GDM1 (cell line): Measurements from ENCODE around the gene LAMC3.

ENCODE experiments used
- DNase-seq: peaks from one replicate; lab custom pipeline; 2025; lab: John Stamatoyannopoulos, UW

LAMC3 gene

DNA sequence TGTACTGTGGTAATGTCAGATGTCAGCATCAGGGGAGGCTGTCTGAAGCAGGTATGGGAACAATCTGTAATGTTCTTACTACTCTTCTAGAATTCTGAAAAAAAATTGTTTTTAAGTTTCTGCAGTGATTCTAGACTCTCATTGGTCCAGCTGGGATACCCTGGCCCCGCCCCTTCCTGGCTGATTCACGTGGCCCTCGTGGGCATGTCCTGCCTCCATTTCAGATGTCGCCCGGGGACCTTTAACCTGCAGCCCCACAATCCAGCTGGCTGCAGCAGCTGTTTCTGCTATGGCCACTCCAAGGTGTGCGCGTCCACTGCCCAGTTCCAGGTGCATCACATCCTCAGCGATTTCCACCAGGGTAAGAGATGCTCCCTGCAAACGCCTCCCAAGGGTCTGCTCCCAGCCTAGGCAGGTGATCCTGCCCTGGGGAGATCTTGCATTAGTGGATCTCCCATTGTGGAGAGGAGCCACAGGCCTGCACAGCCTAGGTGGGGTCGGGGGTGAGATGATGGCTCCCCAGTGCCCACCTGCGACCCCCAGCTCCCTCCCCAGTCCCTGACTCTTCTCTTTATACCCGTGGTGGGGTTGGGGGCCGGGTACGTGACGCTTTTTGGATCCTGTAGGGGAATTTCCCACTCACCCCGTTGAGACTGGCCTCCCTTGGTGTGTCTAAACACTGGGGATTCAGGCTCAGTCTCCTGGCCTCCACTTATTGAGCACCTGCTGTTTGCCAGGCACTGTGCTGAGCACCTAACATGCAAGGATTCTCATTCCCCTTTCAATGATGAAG is 36.5 kb downstream of the LAMC3 start:
- DNase-seq: no peak

DNA sequence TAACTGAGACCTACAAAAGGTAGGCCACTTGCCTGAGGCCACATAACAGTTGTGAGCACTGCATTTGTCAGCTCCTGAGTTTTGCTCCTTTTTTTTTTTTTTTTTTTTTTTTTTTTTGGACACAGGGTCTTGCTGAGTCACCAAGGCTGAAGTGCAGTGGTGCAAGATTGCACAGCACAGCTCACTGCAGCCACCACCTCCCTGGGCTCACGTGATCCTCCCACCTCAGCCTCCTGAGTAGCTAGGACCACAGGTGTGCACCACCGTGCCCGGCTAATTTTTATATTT is 37.1 kb downstream of the LAMC3 start:
- no peak for DNase-seq

DNA sequence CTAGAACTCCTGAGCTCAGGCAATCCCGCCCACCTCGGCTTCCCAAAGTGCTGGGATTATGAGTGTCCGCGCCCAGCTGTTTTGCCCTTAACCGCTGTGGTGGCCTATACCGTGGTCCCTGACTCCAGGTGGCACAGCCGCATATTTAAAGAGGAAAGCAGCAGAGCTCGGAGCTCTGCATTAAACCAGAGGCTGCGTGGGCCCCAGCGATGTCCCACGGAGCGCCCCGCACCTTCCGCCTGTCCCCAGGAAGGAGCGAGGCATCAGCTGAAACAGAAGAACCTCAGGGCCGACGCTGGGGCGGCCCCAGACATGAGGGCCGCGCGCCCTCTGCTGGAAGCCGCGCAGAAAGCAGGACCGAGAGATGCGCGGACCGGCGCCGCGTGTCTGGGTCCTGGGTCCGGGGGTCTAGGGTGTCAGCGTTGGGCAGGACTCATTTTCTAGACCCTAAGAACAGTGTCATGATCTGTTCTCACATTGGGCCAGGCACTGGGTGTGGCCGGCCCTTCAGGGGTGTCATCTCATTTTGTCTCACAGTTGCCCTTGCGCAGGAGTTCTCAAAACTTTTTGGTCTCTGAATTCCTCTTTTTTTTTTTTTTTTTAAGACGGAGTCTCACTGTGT is 37.7 kb downstream of the LAMC3 start:
- peak; percentile 56 for DNase-seq

DNA sequence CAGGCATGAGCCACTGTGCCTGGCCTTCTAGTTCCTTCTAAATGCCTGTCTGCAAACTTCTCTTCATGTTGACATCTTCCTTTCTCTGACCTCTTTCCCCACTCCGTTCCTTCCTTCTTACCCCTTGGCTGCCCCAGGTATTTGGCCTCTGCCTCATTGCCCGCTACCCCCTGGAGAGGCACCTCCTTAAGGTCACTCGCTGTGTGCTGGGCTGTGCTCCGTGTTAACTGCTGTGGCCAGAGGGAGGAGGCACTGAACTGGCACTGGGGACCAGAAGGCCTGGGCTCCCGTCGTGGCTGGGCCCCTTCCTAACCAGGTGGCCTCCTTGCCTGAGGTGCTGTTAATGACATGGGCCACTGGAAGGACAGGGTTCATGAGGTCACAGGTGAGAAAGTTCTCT is 39.4 kb downstream of the LAMC3 start:
- DNase-seq: no peak

DNA sequence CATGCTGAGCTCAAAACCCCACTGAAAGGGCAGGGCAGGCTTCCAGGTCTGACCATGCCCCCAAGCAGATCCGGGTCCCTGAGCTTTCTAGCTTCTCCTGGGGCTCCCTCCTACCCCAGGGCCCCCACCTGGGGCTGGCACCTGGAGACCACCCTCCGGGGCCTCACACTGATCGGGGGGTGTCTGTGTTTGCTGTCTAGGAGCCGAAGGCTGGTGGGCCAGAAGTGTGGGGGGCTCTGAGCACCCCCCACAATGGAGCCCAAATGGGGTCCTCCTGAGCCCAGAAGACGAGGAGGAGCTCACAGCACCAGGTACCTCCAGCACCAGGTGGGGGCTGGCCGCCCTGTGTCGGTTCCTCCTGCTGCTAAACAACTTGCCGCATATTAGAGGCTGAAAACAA is 39.8 kb downstream of the LAMC3 start:
- DNase-seq: no peak

DNA sequence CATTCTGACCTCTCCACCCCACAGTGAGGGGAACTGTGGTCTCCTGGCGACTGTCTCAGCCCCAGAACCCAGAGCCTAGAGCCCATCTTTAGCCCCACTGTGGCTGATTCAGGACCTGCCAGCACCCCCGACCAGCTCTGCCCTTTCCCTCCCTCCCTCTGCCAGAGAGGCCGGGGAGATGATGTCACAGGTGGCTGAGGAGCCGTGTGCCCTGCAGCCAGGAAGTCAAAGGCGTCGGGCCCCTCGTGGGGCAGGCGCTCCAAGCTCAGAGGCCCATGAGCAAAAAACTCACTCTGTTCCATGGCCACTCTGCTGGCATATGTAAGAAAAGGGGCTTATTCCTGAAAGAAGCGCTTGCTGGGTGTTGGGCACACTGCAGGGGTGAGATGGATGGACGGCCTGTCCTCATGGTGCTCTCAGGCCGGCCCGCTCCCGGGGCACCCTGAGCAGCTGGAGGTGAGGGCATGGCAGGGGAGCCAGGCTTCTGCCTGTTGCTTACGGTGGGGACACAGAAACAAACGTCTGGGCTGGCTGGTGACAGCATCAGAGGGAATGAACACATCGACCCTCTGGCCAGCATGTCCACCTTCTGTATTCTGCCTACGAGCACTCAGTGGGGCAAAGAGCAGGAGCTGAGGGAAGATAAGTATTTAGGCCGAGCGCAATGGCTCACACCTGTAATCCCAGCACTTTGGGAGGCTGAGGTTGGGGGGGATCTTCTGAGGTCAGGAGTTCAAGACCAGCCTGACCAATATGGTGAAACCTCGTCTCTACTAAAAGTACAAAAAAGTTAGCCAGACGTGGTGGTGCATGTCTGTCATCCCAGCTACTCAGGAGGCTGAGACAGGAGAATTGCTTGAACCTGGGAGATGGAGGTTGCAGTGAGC is 41.1 kb downstream of the LAMC3 start:
- DNase-seq: no peak

DNA sequence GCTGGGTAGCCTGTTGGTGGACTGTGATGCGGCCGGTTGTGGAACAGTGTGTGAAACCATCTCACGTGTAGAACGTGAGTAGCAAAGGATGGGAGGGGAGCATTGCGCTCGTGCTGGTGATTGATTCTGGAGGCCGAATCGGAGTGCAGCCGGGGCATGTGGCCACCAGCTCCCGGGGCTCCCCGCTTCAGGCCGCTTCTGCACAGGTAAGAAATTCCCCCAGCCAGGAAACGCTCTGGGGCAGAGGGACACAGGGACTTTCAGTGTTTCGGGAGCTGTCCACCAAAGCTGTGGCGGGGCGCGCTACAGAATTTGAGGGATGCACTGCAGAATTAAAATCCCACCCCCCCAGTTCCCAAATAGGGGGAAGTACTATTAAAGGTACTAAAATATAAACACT is 41.9 kb downstream of the LAMC3 start:
- DNase-seq: no peak

DNA sequence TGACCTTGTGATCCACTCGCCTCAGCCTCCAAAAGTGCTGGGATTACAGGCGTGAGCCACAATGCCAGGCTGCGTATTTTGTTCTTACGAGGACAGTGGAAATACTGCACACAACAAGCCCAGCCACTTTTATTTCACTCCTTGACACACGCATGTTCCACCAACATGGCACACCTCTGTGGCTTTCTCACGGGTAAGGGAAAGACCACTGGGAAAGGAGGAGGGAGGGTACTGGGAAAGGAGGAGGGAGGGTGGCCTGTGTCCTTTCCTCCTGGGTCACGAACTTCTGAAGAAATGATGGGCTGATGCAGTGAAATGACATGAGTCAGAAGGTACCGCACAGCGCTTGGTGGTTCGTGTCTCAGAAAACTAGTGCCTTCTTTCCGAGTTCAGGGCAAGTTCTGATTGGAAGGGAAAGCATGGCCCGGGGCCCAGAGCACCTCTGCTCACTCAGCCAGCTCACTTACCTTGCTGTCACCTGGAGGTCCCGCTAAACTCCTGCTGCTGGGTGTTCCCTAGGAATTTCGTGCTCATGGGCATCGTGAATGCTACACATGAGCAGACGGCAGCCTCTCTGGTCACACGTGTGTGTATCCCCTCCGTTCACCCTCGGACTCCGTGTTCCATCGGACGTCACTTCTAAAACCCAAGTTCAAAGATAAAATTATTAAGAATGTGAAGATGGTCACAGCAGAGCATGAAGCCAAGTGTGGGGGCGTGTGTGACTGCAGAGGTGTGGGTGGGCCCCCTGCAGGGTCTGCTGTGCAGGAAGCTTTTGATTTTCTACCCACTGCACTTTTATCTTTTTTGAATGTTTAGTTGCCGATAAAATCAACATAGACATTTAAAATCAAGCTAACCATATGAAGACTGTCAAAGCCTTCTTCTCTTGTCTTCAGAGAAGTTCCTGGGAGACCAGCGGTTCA is 42.9 kb downstream of the LAMC3 start:
- DNase-seq: no peak

DNA sequence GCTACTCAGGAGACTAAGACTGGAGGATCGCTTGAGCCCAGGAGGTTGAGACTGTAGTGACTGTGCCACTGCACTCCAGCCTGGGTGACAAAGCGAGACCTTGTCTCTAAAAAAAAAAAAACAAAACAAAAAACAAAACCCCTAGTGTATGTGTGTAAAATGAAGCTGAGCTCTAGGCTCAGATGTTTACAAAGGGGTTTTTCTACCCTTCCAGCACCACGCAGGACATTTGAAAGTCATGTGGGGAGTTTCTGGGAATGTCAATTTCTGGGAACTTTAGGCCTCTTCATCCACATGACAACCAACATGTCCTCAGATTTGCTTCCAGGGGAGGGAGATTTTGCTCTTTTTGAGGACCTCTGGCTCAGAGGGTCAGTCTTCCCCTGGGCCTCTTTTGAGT is 44.9 kb downstream of the LAMC3 start:
- DNase-seq: no peak

DNA sequence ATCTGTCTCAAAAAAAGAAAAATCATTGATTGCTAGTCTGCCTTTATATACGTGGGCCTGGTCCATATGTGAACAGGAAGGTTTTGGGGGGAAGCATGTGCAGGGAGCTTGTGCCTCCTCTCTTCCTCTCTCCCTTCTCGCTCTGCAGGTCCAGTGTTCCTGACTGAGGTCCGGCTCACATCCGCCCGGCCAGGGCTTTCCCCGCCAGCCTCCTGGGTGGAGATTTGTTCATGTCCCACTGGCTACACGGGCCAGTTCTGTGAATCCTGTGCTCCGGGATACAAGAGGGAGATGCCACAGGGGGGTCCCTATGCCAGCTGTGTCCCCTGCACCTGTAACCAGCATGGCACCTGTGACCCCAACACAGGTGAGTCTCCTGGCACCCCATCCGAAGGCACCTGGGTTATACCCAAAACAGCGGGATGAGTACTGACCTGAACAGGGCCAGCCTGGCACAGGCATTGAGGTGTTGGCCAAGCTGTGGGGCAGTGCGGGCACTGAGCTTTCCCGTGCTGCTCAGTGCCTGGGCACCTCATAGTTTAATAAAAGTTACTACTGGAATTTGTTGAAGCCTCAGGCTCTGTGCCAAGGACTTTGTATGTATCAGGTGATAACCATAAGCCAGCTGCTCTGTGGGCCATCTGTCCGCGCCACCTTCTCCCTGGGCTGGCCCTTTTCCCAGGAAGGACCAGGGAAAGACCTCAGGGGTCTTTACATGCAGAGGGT is 48.0 kb downstream of the LAMC3 start:
- no peak for DNase-seq

DNA sequence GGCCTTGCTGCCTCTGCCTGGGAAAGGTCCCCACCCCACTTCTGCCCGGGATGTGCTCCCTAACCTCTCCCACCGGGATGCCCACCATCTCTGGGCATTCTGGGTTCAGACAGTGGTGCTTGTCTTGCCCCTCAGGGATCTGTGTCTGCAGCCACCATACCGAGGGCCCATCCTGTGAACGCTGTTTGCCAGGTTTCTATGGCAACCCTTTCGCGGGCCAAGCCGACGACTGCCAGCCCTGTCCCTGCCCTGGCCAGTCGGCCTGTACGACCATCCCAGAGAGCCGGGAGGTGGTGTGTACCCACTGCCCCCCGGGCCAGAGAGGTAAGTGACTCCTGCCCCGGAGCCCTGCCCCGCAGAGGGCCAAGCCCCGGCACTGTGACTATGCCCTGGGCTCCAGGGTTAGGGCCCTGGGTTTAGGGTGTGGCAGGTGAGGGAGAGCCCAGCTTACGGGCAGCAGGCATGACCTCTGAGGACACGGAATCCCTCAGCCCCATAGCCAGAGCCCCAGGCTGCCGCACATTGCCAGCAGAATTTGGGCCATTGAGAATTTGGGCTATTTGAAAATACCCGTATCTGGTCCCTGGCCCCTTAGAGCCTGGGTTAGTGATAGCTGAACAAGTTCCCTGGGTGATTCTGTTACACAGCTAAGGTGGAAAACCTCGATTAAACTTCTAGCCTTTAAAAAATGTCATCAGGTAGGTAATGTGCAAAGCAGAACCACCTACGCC is 52.1 kb downstream of the LAMC3 start:
- no peak for DNase-seq

DNA sequence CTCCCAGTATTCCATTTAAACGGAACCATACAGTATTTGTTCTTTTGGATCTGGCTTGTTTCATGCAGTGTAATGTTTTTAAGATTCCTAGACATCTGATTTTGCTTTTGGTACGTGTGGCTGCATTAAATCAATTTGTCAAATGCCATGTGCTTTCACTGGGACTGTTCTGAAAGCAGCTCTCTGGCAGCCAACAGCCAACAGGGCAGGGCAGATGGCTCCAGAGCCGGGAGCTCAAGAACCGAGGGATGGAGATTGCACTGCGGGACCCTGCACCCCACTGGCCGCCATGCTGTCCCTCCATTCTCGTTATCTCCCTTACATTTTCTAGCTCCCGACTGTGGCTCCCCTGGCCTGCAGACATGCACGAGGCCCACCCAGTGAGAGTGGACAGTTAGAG is 54.0 kb downstream of the LAMC3 start:
- no peak for DNase-seq

DNA sequence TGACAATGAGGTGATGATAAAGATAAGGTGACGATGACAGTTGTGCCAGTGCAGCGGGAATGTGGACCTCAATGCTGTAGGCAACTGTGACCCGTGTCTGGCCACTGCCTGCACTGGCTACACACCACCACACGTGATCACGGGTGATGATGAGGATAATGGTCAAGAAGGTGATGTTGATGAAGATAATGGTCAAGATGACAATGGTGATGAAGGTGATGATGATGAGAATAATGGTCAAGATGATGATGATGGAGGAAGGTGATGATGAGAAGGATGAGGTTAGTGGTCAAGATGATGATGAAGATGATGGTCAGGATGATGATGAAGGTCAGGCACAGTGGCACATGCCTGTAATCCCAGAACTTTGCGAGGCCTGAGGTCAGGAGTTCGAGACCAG is 56.6 kb downstream of the LAMC3 start:
- DNase-seq: no peak

DNA sequence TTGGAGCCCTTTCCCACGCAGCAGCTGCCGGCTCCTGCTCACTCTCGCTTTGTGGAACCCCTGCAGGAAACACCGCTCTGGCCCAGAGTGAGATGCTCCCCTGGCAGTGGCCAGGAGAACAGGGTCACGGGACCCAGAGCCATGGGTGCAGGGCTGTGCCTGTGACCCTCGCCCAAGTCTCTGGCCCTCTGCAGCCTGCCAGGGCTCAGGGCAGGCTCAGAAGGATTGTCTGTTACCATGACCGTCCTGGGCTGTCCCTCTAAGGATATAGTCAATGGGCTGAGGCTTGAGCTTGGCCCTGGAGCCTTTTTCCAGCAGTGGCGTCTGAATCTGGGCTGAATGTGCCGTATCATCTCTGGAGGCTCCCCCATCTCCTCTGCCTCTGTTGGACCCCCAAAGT is 58.7 kb downstream of the LAMC3 start:
- no peak for DNase-seq

DNA sequence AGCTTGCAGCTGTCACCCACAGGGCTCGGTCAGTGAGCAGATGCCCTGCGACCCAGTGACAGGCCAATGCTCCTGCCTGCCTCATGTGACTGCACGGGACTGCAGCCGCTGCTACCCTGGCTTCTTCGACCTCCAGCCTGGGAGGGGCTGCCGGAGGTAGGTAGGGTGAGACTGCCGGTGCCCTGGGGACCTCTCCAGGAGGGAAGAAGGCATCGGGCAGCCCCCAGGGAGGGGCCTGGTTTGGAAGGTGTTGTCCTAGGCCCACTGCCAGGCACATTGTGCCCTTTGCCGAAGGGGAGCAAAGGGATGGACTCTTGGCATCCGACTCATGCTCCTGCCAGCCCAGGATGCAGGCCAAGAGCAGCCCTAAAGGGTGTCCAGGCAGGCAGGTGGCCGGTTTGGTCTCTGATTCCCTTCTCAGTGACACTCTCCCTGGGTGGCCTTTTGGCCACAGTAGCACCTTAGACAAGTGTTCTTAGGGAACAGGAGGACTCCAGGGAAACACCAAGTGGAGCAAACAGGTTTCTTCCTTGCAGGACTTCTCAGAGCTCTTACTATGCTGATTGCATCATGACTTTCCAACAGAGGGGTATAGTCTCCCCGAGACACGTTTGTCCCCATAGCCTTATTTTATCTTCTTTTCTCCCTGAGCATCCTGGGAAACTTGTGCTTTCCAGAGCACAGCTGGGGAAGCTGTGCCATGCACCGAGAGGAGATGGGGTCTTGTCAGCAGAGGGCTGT is 59.3 kb downstream of the LAMC3 start:
- no peak for DNase-seq

DNA sequence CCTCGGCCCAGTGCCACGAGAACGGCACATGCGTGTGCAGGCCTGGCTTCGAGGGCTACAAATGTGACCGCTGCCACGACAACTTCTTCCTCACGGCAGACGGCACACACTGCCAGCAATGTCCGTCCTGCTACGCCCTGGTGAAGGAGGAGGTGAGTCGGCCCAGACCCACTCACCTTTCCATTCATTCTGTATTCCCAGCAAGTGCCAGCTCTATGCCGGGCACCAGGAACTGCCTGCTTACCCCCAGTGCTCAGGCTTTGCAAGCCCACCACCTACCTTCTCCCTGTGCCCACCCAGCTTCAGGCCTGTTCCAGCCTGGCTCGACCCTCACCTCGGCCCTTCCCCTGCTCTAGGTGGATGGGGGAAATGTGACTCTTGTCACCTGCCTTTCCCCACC is 60.7 kb downstream of the LAMC3 start:
- DNase-seq: no peak

DNA sequence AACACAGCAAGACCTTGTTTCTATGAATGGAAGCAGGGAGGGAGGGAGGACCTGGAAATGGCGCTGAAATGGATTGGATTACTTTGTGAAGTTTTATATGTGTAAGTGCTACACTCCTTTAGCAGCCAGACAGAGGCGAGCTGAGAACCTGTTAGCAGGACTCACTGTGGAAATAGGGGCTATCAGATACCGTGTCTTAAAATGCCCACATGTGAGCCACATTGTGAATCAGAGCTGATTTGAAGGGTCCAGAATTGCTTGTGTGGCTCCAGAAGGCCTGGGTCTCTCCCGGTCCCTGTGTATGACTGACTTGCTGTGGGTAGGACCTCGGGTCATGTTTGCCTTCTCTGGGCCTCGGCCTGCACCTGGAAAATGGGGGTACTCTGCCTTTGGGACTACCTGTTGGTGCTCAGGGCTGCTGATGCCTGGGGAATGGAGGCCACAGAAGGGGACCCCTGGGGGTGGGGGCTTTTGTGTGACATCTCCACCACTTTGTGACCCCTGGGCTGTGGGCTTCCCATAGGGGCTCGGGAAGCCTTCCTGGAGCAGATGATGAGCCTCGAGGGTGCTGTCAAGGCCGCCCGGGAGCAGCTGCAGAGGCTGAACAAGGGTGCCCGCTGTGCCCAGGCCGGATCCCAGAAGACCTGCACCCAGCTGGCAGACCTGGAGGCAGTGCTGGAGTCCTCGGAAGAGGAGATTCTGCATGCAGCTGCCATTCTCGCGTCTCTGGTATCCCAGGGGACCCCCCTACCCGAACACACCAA is 63.3 kb downstream of the LAMC3 start:
- no peak for DNase-seq

DNA sequence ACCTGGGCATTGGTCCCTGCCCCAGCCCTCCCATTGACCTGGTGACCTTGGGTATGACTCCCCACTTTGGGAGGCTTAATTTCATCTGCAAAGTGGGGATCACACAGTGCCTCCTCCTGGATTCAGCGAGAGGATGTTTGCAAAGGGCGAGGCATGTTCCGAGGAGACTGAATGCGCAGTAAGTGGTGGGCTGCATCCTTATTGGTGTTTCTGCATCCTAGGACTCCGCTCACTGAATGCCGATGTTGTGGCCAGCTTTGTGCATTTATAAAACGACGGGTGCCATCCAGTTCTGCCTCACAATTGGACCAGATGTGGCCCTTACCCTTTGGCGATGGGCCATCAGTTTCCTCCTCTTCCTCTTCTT is 63.9 kb downstream of the LAMC3 start:
- no peak for DNase-seq
